Stimulated activated CD4-positive, alpha-beta T cell treated with anti-CD3 and anti-CD28 coated beads, Interleukin-4, amount 100 ng/mL, for 48 hours (primary cell): ENCODE results near the gene ANKS1B.
"Not testable (repeated sequence)": the region's sequence is repeated elsewhere in the genome, so short reads cannot be mapped to it uniquely, and the experiment has no call there.

ENCODE experiments used
- DNase-seq, 2 donors: peaks; one replicate each; pipeline ENCODE4 v3.0.0-alpha.2; 2020; ENCODE audit warnings: low read depth in 2 of 2

ANKS1B gene

GRCh38 chr12:99598785-99599184 is 386.0 kb downstream of the ANKS1B start:
- DNase-seq, result no peak

- no peak for DNase-seq
Measured at GRCh38 chr12:99596762-99597161, 388.0 kb downstream of the ANKS1B start.

- DNase-seq, result not testable (repeated sequence)
Measured at GRCh38 chr12:99577125-99577524, 407.6 kb downstream of the ANKS1B start.

- DNase-seq, result no peak
Measured at GRCh38 chr12:99573980-99574379, 410.8 kb downstream of the ANKS1B start.

- no peak for DNase-seq
Measured at GRCh38 chr12:99567072-99567471, 417.7 kb downstream of the ANKS1B start.

- no peak for DNase-seq
Measured at GRCh38 chr12:99558109-99558508, 426.6 kb downstream of the ANKS1B start.

GRCh38 chr12:99553461-99553860 is 431.3 kb downstream of the ANKS1B start:
- DNase-seq, result no peak

- no peak for DNase-seq
Measured at GRCh38 chr12:99552022-99552421, 432.7 kb downstream of the ANKS1B start.

GRCh38 chr12:99549651-99550050 is 435.1 kb downstream of the ANKS1B start:
- DNase-seq, result no peak

- no peak for DNase-seq
Measured at GRCh38 chr12:99549196-99549595, 435.5 kb downstream of the ANKS1B start.

- no peak for DNase-seq
Measured at GRCh38 chr12:99544457-99544856, 440.3 kb downstream of the ANKS1B start.

- DNase-seq, result no peak
Measured at GRCh38 chr12:99529966-99530365, 454.8 kb downstream of the ANKS1B start.

GRCh38 chr12:99528478-99528877 is 456.3 kb downstream of the ANKS1B start:
- DNase-seq, result no peak

- no peak for DNase-seq
Measured at GRCh38 chr12:99523853-99524252, 460.9 kb downstream of the ANKS1B start.

- DNase-seq, result no peak
Measured at GRCh38 chr12:99522456-99522855, 462.3 kb downstream of the ANKS1B start.

GRCh38 chr12:99521664-99522063 is 463.1 kb downstream of the ANKS1B start:
- DNase-seq, result no peak

GRCh38 chr12:99513066-99513465 is 471.7 kb downstream of the ANKS1B start:
- DNase-seq, result no peak

GRCh38 chr12:99505805-99506204 is 478.9 kb downstream of the ANKS1B start:
- no peak for DNase-seq

GRCh38 chr12:99498756-99499155 is 486.0 kb downstream of the ANKS1B start:
- DNase-seq, result no peak

- DNase-seq, result no peak
Measured at GRCh38 chr12:99495799-99496198, 488.9 kb downstream of the ANKS1B start.

- no peak for DNase-seq
Measured at GRCh38 chr12:99493197-99493596, 491.5 kb downstream of the ANKS1B start.

- DNase-seq, result no peak
Measured at GRCh38 chr12:99486277-99486676, 498.5 kb downstream of the ANKS1B start.

GRCh38 chr12:99479149-99479548 is 505.6 kb downstream of the ANKS1B start:
- DNase-seq, result no peak

- no peak for DNase-seq
Measured at GRCh38 chr12:99476956-99477355, 507.8 kb downstream of the ANKS1B start.
